ENCODE data around the gene SSBP4.
A peak's percentile ranks its signal among the peaks of the same experiment; 100 is the strongest.

SSBP4 gene

GRCh38 chr19:18408053-18408476, 11.1 kb upstream of the SSBP4 start:
- Histone ChIP-seq H3K27ac (ENCODE audit: low read depth, low read length) (no peak overlapping the region), H3K4me3 (ENCODE audit: low read length) (peak overlapping the region; percentile 17; the same call in 1 of the 2 replicates), H3K27me3 (ENCODE audit: control insufficient read depth, low read length) (no peaks in the 10 kb centered on the region), H3K36me3 (ENCODE audit: control insufficient read depth, low read length) (no peaks in the 10 kb centered on the region), H3K9me3 (ENCODE audit: control insufficient read depth, insufficient read depth, low read length) (no peaks in the 10 kb centered on the region), H3F3A (ENCODE audit: control insufficient read depth, insufficient read depth) (no peaks in the 10 kb centered on the region), H4K20me1 (ENCODE audit: control insufficient read depth, insufficient read depth, low read depth, low read length) (no peaks in the 10 kb centered on the region), H3K4me1 (ENCODE audit: control insufficient read depth, low read length) (peaks cover 42% of the 10 kb centered on the region), H3K9me2 (replicated peaks; ENCODE audit: control insufficient read depth, low read length) (no peaks in the 10 kb centered on the region), H3K4me2 (ENCODE audit: low read length) (peak overlapping the region; percentile 56), H3K79me2 (ENCODE audit: control insufficient read depth, low read length) (no peaks in the 10 kb centered on the region)
- TF ChIP-seq EZH2phosphoT487 (IDR thresholded peaks at IDR 0.05; ENCODE audit: borderline replicate concordance, low read length) (no peak), CTCF (IDR thresholded peaks at IDR 0.05; ENCODE audit: low read depth, low read length, poor library complexity, severe bottlenecking) (peak; percentile 81)

GRCh38 chr19:18412610-18413239, 6.5 kb upstream of the SSBP4 start:
- TF ChIP-seq CTCF (IDR thresholded peaks at IDR 0.05; ENCODE audit: low read depth, low read length, poor library complexity, severe bottlenecking) (no peak), EZH2phosphoT487 (IDR thresholded peaks at IDR 0.05; ENCODE audit: borderline replicate concordance, low read length) (no peak)
- H3K4me3 ChIP-seq (ENCODE audit: low read length): no peak overlapping the region
- no peaks in the 10 kb centered on the region for H4K20me1 ChIP-seq (ENCODE audit: control insufficient read depth, insufficient read depth, low read depth, low read length)
- H3F3A ChIP-seq (ENCODE audit: control insufficient read depth, insufficient read depth): peaks cover 12% of the 10 kb centered on the region
- no peaks in the 10 kb centered on the region for H3K9me3 ChIP-seq (ENCODE audit: control insufficient read depth, insufficient read depth, low read length)
- H3K4me2 ChIP-seq (ENCODE audit: low read length): no peak overlapping the region
- no peaks in the 10 kb centered on the region for H3K79me2 ChIP-seq (ENCODE audit: control insufficient read depth, low read length)
- H3K36me3 ChIP-seq (ENCODE audit: control insufficient read depth, low read length): no peaks in the 10 kb centered on the region
- H3K9me2 ChIP-seq (replicated peaks; ENCODE audit: control insufficient read depth, low read length): no peaks in the 10 kb centered on the region
- H3K27ac ChIP-seq (ENCODE audit: low read depth, low read length): no peak overlapping the region
- H3K4me1 ChIP-seq (ENCODE audit: control insufficient read depth, low read length): peaks cover 55% of the 10 kb centered on the region
- H3K27me3 ChIP-seq (ENCODE audit: control insufficient read depth, low read length): no peaks in the 10 kb centered on the region

- Histone ChIP-seq H3F3A (ENCODE audit: control insufficient read depth, insufficient read depth) (peaks cover 25% of the 10 kb centered on the region), H3K9me2 (replicated peaks; ENCODE audit: control insufficient read depth, low read length) (no peaks in the 10 kb centered on the region), H3K36me3 (ENCODE audit: control insufficient read depth, low read length) (no peaks in the 10 kb centered on the region), H3K27ac (ENCODE audit: low read depth, low read length) (peak overlapping the region; percentile 87), H3K4me3 (ENCODE audit: low read length) (peak overlapping the region; percentile 90), H4K20me1 (ENCODE audit: control insufficient read depth, insufficient read depth, low read depth, low read length) (no peaks in the 10 kb centered on the region), H3K27me3 (ENCODE audit: control insufficient read depth, low read length) (no peaks in the 10 kb centered on the region), H3K4me2 (ENCODE audit: low read length) (peak overlapping the region; percentile 78), H3K9me3 (ENCODE audit: control insufficient read depth, insufficient read depth, low read length) (no peaks in the 10 kb centered on the region), H3K4me1 (ENCODE audit: control insufficient read depth, low read length) (peaks cover 56% of the 10 kb centered on the region), H3K79me2 (ENCODE audit: control insufficient read depth, low read length) (peaks cover 2% of the 10 kb centered on the region)
- TF ChIP-seq CTCF (IDR thresholded peaks at IDR 0.05; ENCODE audit: low read depth, low read length, poor library complexity, severe bottlenecking) (no peak), EZH2phosphoT487 (IDR thresholded peaks at IDR 0.05; ENCODE audit: borderline replicate concordance, low read length) (no peak)
Measured at GRCh38 chr19:18414504-18415177, 4.6 kb upstream of the SSBP4 start.
